K562 (cell line): ENCODE results near the gene PSMB4. TPM values are rescaled to one million over a fixed set of nuclear protein-coding genes. Genes with fewer than 3 reads are reported as not detected.

Experiments used
- ATAC-seq: fragments of 200-7000 bp; cut with Tn5 transposase; 3 replicates; pipeline ENCODE4 v1.9.1; 2020; ENCODE audit warnings: moderate library complexity
- BruUV-seq: library from RNA; stranded (reverse); fragments of 400-500 nt; replicated peaks from 2 replicates; lab custom pipeline; 2021; lab: Mats Ljungman, UMichigan
- CTCF ChIA-PET: fragments of 300-600 bp; formaldehyde crosslinking; extraction: SDS; loops from one replicate; lab custom pipeline; 2021; ENCODE audit warnings: low intra/inter-chr PET ratio; lab: Yijun Ruan, JAX
- POLR2A ChIA-PET: fragments of 300-600, 350-650 bp; sonication (Branson Sonifier 250); formaldehyde crosslinking; extraction: SDS; loops from one replicate; lab custom pipeline; 2021; ENCODE audit warnings: antibody characterized with exemption, inconsistent platforms; lab: Yijun Ruan, JAX
- DNase-seq, 4 experiments: peaks; one replicate each; pipeline versions ENCODE4 v3.0.0 to v3.0.0-alpha.2; 2011 to 2018; ENCODE audit warnings: low spot score in 3 of 4, mixed read lengths in 3 of 4; ENCODE audit errors: extremely low read depth in 1 of 4
- FAIRE-seq: peaks from 2 replicates; lab custom pipeline; 2011; peaks lifted over from hg19 to GRCh38; lab: Jason Lieb, UNC
- H2AFZ ChIP-seq: 2 replicates; pipeline ENCODE4 v1.6.0; 2011; ENCODE audit warnings: low read depth, low read length, control low read depth, inconsistent platforms
- H3K27ac ChIP-seq: fragments of 200-600 bp; 3 replicates; pipeline ENCODE4 v1.8.0; 2011; ENCODE audit warnings: low read depth, mild to moderate bottlenecking, control low read depth, inconsistent platforms, low read length, moderate library complexity, mixed read lengths; ENCODE audit errors: extremely low read depth
- H3K27me3 ChIP-seq, 2 experiments: fragments of 300-600 bp in 1 of 2; 2 replicates in 1 of 2; 3 replicates in 1 of 2; pipeline versions ENCODE4 v1.6.0 to v1.8.0; 2011; ENCODE audit warnings: inconsistent platforms in 2 of 2, low read length in 2 of 2, mild to moderate bottlenecking in 1 of 2, mixed read lengths in 1 of 2, moderate library complexity in 1 of 2; ENCODE audit not compliant: control insufficient read depth in 2 of 2, insufficient read depth in 2 of 2
- H3K36me3 ChIP-seq: fragments of 300-600 bp; 3 replicates; pipeline ENCODE4 v1.8.0; 2011; ENCODE audit warnings: mild to moderate bottlenecking, low read length, inconsistent platforms; ENCODE audit not compliant: control insufficient read depth, insufficient read depth
- H3K4me1 ChIP-seq, 2 experiments: fragments of 200-600 bp in 1 of 2; replicated peaks in 1 of 2; 2 replicates in 1 of 2; 3 replicates in 1 of 2; pipeline versions ENCODE4 v1.5.1 to v1.8.0; 2011; ENCODE audit warnings: inconsistent platforms in 2 of 2, low read length in 2 of 2, mild to moderate bottlenecking in 1 of 2, mixed read lengths in 1 of 2, moderate library complexity in 1 of 2; ENCODE audit not compliant: control insufficient read depth in 2 of 2, insufficient read depth in 2 of 2
- H3K4me2 ChIP-seq: 2 replicates; pipeline ENCODE4 v1.6.1; 2011; ENCODE audit warnings: low read length, control low read depth, inconsistent platforms, mixed read lengths; ENCODE audit not compliant: insufficient read depth
- H3K4me3 ChIP-seq: fragments of 200-600 bp; sonication (generic), shearing (Covaris generic); 2 replicates; pipeline ENCODE4 v1.5.1; 2016; ENCODE audit warnings: control low read depth, inconsistent platforms
- H3K79me2 ChIP-seq: fragments of 200-600 bp; 3 replicates; pipeline ENCODE4 v1.8.0; 2011; ENCODE audit warnings: low read length, inconsistent platforms; ENCODE audit not compliant: control insufficient read depth, insufficient read depth
- H3K9ac ChIP-seq, 2 experiments: 2 replicates each; pipeline versions ENCODE4 v1.6.0 to v1.6.1; 2011; ENCODE audit warnings: low read depth in 2 of 2, low read length in 2 of 2, control low read depth in 1 of 2, inconsistent platforms in 1 of 2, mild to moderate bottlenecking in 1 of 2, mixed read lengths in 1 of 2; ENCODE audit not compliant: insufficient read depth in 1 of 2
- H3K9me1 ChIP-seq: one replicate; pipeline ENCODE4 v1.6.0; 2011; ENCODE audit warnings: inconsistent platforms, mild to moderate bottlenecking, low read length, moderate library complexity; ENCODE audit not compliant: control insufficient read depth, insufficient read depth
- H3K9me3 ChIP-seq: replicated peaks from 2 replicates; pipeline ENCODE4 v1.5.1; 2011; ENCODE audit warnings: low read depth, low read length, inconsistent platforms; ENCODE audit not compliant: control insufficient read depth, insufficient read depth
- H4K20me1 ChIP-seq: replicated peaks from 2 replicates; pipeline ENCODE4 v1.6.1; 2011; ENCODE audit warnings: low read length, inconsistent platforms, mixed read lengths; ENCODE audit not compliant: control insufficient read depth, insufficient read depth
- CBX5 ChIP-seq: IDR thresholded peaks from 2 replicates; pipeline ENCODE4 v1.6.1; 2014; ENCODE audit warnings: low read depth, borderline replicate concordance
- DNMT1 ChIP-seq: fragments of 450-650 bp; IDR thresholded peaks from 2 replicates; pipeline ENCODE4 v1.6.1; 2016; ENCODE audit warnings: antibody characterized with exemption, mild to moderate bottlenecking
- FUS ChIP-seq: fragments of 200-400 bp; formaldehyde crosslinking; optimal IDR thresholded peaks from 2 replicates; pipeline ENCODE3; 2017; ENCODE audit warnings: low read depth, low read length
- GATA2 ChIP-seq: sonication (generic); formaldehyde crosslinking; IDR thresholded peaks from 2 replicates; pipeline ENCODE4 v1.4.0; 2020; ENCODE audit warnings: mild to moderate bottlenecking, missing genetic modification reagents
- GATAD2A ChIP-seq: fragments of 450-650 bp; IDR thresholded peaks from 2 replicates; pipeline ENCODE4 v1.6.1; 2017
- HEY1 ChIP-seq: fragments of 250-450 bp; sonication (Bioruptor Pico); IDR thresholded peaks from 2 replicates; pipeline ENCODE4 v1.5.0; 2020; ENCODE audit warnings: mild to moderate bottlenecking, moderate library complexity, borderline replicate concordance
- MNT ChIP-seq, 2 experiments: fragments of 450-650 bp; conservative IDR thresholded peaks; 2 replicates each; pipeline ENCODE4 v1.6.1; 2017; ENCODE audit warnings: mild to moderate bottlenecking in 2 of 2, moderate library complexity in 2 of 2
- PCBP2 ChIP-seq: fragments of 200-400 bp; formaldehyde crosslinking; IDR thresholded peaks from 2 replicates; pipeline ENCODE4 v1.6.1; 2018; ENCODE audit warnings: low read length, low read depth, mild to moderate bottlenecking, moderate library complexity; ENCODE audit not compliant: poor library complexity, severe bottlenecking
- SIX5 ChIP-seq, 2 experiments: IDR thresholded peaks; 2 replicates each; pipeline ENCODE4 v1.6.1; 2011; ENCODE audit warnings: low read length in 2 of 2, borderline replicate concordance in 1 of 2, low read depth in 1 of 2, mild to moderate bottlenecking in 1 of 2, moderate library complexity in 1 of 2; ENCODE audit not compliant: insufficient read depth in 1 of 2
- TARDBP ChIP-seq: fragments of 450-650 bp; IDR thresholded peaks from 2 replicates; pipeline ENCODE4 v1.6.1; 2016
- TSC22D4 ChIP-seq: fragments of 450-650 bp; IDR thresholded peaks from 2 replicates; pipeline ENCODE4 v1.6.1; 2016; ENCODE audit warnings: missing genetic modification characterization, missing biosample characterization, control low read depth
- USF1 ChIP-seq: sonication (generic); formaldehyde crosslinking; IDR thresholded peaks from 2 replicates; pipeline ENCODE4 v1.9.0; 2022; ENCODE audit warnings: mild to moderate bottlenecking, missing genetic modification reagents
- ZC3H8 ChIP-seq: fragments of 450-650 bp; IDR thresholded peaks from 2 replicates; pipeline ENCODE4 v1.6.1; 2017
- WGBS: fragments of 100-300 bp; shearing (Covaris generic); methylation state at CpG from one replicate; pipeline ENCODE4 v1.1.6; 2016; ENCODE audit warnings: low coverage, mixed read lengths; ENCODE audit not compliant: insufficient coverage; ENCODE audit errors: missing lambda C conversion rate; 5-methylcytosine and 5-hydroxymethylcytosine counted together
- in situ Hi-C: fragments of 300-500 bp; cut with MboI; formaldehyde crosslinking; loops from 4 replicates; pipeline ENCODE4 v1.15.0; 2018; ENCODE audit warnings: inconsistent platforms, mixed read lengths
- intact Hi-C: fragments of 100-400 bp; cut with micrococcal nuclease; formaldehyde crosslinking; loops from 2 replicates; pipeline ENCODE4 v1.14.2; 2022
- polyA plus RNA-seq, 8 experiments: library from polyadenylated mRNA; depleted of rRNA in 4 of 8; stranded (reverse) in 5 of 8; unstranded in 3 of 8; fragments of >200 nt; fragmentation: Nextera tagmentation in 2 of 8; fragmentation: Illumina TruSeq in 1 of 8; extraction: Ambion mirVana in 2 of 8; extraction: Trizol in 1 of 8; gene quantifications; 2 replicates each; pipeline versions ENCODE4 v1.2.1 to v1.2.3, GENCODE V29; 2011 to 2014; ENCODE audit warnings: inconsistent platforms in 1 of 8, missing spikeins in 1 of 8
- total RNA-seq, 7 experiments: library from RNA; depleted of rRNA in 6 of 7; stranded (reverse); fragments of >200 nt in 6 of 7; fragmentation: Illumina TruSeq in 2 of 7; extraction: Trizol in 2 of 7; gene quantifications; 2 replicates each; pipeline versions ENCODE4 v1.2.1 to v1.2.3, GENCODE V29; 2011 to 2021; ENCODE audit warnings: low replicate concordance in 1 of 7

Gene PSMB4
- total and polyA plus RNA-seq, 9 of the 15 experiments (the other 6 are each of a cell fraction or from before 2014, with no cell fraction given) = 397 to 674 (median 475) TPM

GRCh38 chr1:151405187-151405951, 6.0 kb downstream of the PSMB4 start (continued):
- TF ChIP-seq FUS (no peak), USF1 (no peak), TARDBP (no peak), CBX5 (no peak)

GRCh38 chr1:151406176-151406575, 6.8 kb downstream of the PSMB4 start:
- H3K36me3 ChIP-seq = peaks cover 90% of the 10 kb centered on the region
- in situ Hi-C loops = loop anchor here (5.0 kb wide), 1 partner anchor 109 kb away; no protein-coding TSS in a partner anchor
- intact Hi-C loops = no loop called here
- H3K4me3 ChIP-seq = no peak overlapping the region
- H3K4me1 ChIP-seq = no peaks in the 10 kb centered on the region; a peak in 1 of 5 replicates
- no peaks in the 10 kb centered on the region for H3K27me3 ChIP-seq
- no peak for FAIRE-seq
- TF ChIP-seq PCBP2 = no peak
- no peak for TF ChIP-seq GATA2 (CRISPR knock-in tag)
- TF ChIP-seq ZC3H8 = no peak
- no peak for TF ChIP-seq HEY1 (CRISPR knock-in tag)
- TF ChIP-seq DNMT1 = no peak
- TF ChIP-seq TSC22D4 = no peak
- TF ChIP-seq MNT (conservative IDR thresholded peaks at IDR 0.05) = no peak
- TF ChIP-seq SIX5 (IDR thresholded peaks at IDR 0.05; ENCODE audit: borderline replicate concordance in 1 of 2, insufficient read depth in 1 of 2, low read depth in 1 of 2, low read length in 2 of 2) = no peak
- no peak for TF ChIP-seq GATAD2A
- no TSS peak for BruUV-seq
- DNase-seq = no peak
- no peak overlapping the region for H3K4me2 ChIP-seq
- no peak overlapping the region for H3K27ac ChIP-seq
- H3K9ac ChIP-seq = no peak overlapping the region
- H2AFZ ChIP-seq = no peak overlapping the region
- ChIA-PET POLR2A (interaction anchor here (1.0 to 1.7 kb wide), 3 partner anchors 11 to 66 kb away, joined by 3 to 7 read pairs (median 4); no protein-coding TSS in a partner anchor), CTCF (no interaction called here)
- H3K9me1 ChIP-seq = no peaks in the 10 kb centered on the region
- no peaks in the 10 kb centered on the region for H3K9me3 ChIP-seq
- no peaks in the 10 kb centered on the region for H4K20me1 ChIP-seq
- 92% methylated on average over 8 of the region's 8 CpGs for WGBS
- peaks cover 3% of the 10 kb centered on the region for H3K79me2 ChIP-seq
- ATAC-seq = no peak
